ENCODE measurements around the gene TTN.
A peak's percentile ranks its signal among the peaks of the same experiment; 100 is the strongest.

The TTN gene

GRCh38 chr2:178478130-178478438 is 329.1 kb downstream of the TTN start:
- H3K4me3 ChIP-seq (ENCODE audit: low read depth, low read length), result peak overlapping the region; percentile 64
- no peak for TF ChIP-seq CTCF (IDR thresholded peaks at IDR 0.05; ENCODE audit: borderline replicate concordance, insufficient read depth, low read depth, low read length)

- H3K4me3 ChIP-seq (ENCODE audit: low read depth, low read length), result peak overlapping the region; percentile 64
- no peak for TF ChIP-seq CTCF (IDR thresholded peaks at IDR 0.05; ENCODE audit: borderline replicate concordance, insufficient read depth, low read depth, low read length)
Observed at GRCh38 chr2:178477443-178478129, 329.6 kb downstream of the TTN start.

- no peak for TF ChIP-seq CTCF (IDR thresholded peaks at IDR 0.05; ENCODE audit: borderline replicate concordance, insufficient read depth, low read depth, low read length)
- H3K4me3 ChIP-seq (ENCODE audit: low read depth, low read length), result no peak overlapping the region
Observed at GRCh38 chr2:178476477-178476876, 330.7 kb downstream of the TTN start.

Data from GM12875 (cell line).